Coronary artery (tissue), 2 donors: Measurements from ENCODE around the gene WDFY2.
A peak's percentile ranks its signal among the peaks of the same experiment; 100 is the strongest.
"Not testable (repeated sequence)": the region's sequence is repeated elsewhere in the genome, so short reads cannot be mapped to it uniquely, and the experiment has no call there.

Experiments used
- DNase-seq: peaks from one replicate; pipeline ENCODE4 v3.0.0-alpha.2; 2017; ENCODE audit warnings: low spot score
- H3K27ac ChIP-seq, 2 donors: fragments of 200-600 bp; sonication (generic); one replicate each; pipeline ENCODE4 v1.5.1; 2016 to 2019
- H3K4me3 ChIP-seq: fragments of 200-600 bp; sonication (generic); 2 replicates; pipeline ENCODE4 v1.5.1; 2016; ENCODE audit warnings: mild to moderate bottlenecking, moderate library complexity
- TF ChIP-seq, protein P1 (sequence below): fragments of 200-600 bp; sonication (generic); IDR thresholded peaks from one replicate; pipeline ENCODE4 v1.5.1; 2019; ENCODE audit warnings: antibody characterized with exemption

Gene WDFY2

DNA sequence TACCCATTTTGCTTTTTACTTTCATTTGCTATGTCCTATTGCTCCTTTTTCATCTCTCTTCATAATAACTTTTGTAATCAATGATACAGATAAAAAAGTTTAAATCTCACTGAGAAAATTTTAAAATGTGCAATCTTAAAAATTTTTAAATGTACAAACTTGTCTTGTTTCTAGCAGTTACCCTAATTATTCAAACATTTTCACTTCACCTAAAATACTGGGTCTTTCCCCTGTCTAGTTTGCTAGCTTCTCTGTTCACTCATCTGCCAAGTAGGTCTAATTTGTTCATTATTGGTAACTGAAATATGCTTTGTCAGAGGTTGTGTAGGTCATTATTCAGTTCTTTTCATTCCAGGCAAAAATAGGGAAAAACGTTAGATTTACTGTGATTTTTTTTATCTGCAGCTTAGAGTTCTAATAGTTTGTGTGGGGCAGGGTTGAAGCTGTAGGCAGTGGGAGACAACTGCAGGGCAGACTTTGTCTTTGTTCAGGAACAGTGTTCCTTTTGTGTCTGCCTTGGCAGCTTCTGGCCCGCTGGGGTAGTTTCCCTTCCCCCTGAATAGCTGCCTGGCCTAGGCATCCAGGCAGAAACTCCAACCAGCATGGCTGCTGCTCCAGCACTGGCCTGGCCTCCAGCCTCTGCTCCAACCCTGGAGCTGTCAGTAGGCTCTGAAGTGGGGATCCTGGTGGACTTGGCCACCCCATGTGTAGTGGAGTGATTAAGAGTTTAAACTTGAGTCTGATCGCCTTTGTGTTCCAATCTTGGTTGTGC, 48.5 kb downstream of the WDFY2 start:
- no peak for DNase-seq
- Histone ChIP-seq H3K4me3 (no peak overlapping the region), H3K27ac (peak overlapping the region in 1 of 2 donors; percentile 59)
- TF ChIP-seq, protein P1, sequence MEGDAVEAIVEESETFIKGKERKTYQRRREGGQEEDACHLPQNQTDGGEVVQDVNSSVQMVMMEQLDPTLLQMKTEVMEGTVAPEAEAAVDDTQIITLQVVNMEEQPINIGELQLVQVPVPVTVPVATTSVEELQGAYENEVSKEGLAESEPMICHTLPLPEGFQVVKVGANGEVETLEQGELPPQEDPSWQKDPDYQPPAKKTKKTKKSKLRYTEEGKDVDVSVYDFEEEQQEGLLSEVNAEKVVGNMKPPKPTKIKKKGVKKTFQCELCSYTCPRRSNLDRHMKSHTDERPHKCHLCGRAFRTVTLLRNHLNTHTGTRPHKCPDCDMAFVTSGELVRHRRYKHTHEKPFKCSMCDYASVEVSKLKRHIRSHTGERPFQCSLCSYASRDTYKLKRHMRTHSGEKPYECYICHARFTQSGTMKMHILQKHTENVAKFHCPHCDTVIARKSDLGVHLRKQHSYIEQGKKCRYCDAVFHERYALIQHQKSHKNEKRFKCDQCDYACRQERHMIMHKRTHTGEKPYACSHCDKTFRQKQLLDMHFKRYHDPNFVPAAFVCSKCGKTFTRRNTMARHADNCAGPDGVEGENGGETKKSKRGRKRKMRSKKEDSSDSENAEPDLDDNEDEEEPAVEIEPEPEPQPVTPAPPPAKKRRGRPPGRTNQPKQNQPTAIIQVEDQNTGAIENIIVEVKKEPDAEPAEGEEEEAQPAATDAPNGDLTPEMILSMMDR = no peak

DNA sequence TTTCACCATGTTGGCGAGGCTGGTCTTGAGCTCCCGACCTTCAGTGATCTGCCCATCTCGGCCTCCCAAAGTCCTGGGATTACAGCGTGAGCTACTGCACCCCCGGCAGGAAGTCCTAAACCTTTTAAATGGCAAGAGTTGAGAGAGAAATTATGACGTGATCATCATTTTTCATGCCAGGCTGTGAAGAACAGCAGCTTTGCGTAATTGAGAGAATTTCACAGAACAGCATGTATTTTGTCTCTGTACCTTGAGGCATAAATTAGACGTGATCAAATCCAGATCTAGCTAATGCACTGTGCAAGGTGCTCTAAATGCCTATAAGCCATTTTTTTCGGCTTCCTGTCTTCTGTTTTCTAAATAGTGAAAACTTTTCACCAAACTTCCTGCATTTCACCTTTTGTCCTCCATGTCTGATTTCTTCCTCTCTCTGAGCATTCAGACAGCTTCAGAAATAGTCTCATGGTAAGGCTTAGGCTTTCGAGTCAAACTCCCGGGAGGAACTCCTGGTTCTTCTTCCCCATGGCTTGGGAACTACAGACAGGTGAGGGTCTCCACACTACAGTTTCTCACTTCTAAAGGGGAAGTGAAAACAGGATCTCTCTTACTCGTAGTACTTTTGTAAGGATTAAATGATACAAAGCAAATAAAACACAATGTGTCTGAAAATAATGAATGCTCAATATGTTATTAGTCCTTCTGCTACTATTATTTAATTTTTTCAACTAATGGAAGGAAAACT, 51.0 kb downstream of the WDFY2 start:
- TF ChIP-seq, protein P1 = no peak
- no peak overlapping the region for H3K27ac ChIP-seq
- H3K4me3 ChIP-seq = no peak overlapping the region
- DNase-seq = no peak

DNA sequence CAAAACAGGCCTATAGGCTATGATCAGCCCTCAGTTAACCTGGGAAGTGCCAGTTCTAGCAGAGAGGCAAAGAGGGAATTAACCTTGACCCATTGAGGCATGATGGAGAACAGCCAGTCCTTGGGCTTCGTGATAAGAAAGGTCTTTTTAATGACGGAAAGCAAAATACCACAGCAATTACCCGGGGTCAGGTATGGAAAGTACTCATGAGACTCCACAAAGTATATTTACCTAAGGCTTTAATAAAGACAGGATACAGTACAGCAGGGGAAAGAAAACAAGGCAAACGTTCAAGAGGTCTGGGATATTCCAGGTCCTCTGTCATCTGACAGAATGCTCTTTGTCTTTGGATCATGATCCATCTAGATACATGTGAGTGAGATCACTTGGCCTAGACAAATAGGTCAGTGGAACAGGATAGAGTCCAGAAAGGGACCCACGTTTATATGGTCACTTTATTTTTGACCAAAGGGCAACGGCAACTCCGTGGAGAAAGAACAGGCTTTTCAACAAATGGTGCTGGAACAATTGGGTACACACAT, 52.2 kb downstream of the WDFY2 start:
- Histone ChIP-seq H3K27ac (no peak overlapping the region), H3K4me3 (no peak overlapping the region)
- no peak for DNase-seq
- TF ChIP-seq, protein P1 = no peak

DNA sequence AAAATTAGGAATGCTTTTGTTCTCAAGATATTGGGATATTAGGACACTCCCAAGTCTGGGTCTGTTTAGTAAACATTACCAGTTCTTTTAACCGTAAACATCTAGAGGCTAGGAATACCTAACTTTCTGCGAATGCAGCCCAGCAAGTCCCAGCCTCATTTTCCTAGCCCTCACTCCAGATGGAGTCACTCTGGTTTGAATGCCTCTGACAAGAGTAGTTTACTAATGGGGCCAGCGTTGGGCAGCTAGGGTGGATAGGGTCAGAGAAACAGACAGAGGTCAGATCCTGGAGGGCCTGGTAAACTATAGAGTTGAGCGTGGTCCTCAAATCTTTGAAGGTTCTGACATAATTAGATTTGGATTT, 53.6 kb downstream of the WDFY2 start:
- TF ChIP-seq, protein P1 = no peak
- Histone ChIP-seq H3K27ac (no peak overlapping the region), H3K4me3 (no peak overlapping the region)
- DNase-seq = no peak

DNA sequence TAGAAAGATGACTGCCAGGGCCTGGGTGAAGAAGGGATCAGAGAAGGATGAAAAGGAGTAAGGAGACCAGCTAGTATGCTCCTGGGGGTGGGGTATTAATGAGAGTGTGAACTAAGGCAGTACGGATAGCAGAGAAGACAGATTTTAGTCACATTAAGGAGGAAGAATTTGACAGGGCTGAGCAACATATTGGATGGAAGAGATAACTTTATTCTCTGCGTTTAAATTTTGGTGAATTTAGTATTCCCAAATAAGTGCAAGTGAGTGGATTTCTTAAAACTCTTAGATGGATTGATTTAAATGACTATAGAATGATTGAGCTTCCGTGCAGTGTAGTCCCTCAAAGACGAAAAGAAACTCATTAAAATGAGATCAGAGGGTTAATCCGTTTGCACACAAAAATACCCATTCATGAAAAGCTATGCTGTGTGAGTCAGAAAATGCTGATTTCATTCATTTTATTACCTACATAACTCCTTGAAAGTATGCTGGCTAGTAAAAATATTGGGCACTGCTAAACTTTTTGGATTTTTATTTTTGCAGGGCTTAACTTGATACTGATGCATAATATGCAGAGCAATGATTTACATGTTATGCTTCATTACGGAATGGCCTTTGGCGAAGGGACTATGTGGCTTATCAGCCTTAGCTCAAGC, 54.1 kb downstream of the WDFY2 start:
- TF ChIP-seq, protein P1 = no peak
- H3K27ac ChIP-seq = no peak overlapping the region
- H3K4me3 ChIP-seq = no peak overlapping the region
- no peak for DNase-seq

DNA sequence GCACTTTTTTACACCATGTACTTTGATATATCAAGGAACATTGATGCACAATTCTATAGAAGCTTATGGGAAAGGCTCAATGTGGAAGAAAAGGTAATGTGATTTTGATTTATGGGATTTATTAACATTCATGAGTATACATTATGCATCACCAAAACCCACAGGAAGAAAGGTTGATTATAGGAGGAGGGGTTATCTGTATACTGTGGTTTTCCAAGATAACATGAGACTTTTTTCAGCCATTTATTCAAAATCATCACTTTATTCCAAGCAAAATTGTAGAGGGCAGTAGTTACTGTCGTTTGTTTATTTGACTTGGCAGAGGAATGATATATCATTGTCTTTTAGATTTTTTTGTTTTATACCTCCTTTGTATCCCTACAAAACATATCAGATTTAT, 54.9 kb downstream of the WDFY2 start:
- Histone ChIP-seq H3K4me3 (no peak overlapping the region), H3K27ac (no peak overlapping the region)
- DNase-seq = no peak
- TF ChIP-seq, protein P1 = no peak

DNA sequence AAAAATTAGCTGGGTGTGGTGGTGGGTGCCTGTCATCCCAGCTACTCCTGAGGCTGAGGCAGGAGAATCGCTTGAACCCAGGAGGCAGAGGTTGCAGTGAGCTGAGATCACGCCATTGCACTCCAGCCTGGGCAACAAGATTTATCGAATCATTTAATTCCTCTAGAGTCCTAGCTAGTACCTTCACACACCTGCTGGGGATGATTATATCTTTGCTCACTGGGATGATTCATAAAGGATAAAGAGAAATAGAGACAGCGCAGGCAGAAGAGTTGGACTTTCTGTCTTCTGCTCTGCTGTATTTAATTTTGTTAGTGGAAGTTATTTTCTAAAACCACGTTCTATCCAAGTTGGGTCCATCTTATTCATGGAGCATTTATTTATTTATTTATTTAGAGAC, 56.4 kb downstream of the WDFY2 start:
- not testable (repeated sequence) for DNase-seq, H3K27ac ChIP-seq, H3K4me3 ChIP-seq
